ENCODE data around the gene SLC44A1. TPM values are rescaled to one million over a fixed set of nuclear protein-coding genes. Genes with fewer than 3 reads are reported as not detected.

The SLC44A1 gene
- total and polyA plus RNA-seq, 5 donors from 2014 or later = 5.8 to 19.8 (median 13.4) TPM

GRCh38 chr9:105466898-105467455 lies 222.5 kb downstream of the SLC44A1 start:
- Mint-ChIP-seq H3K36me3 (peaks cover 10% of the 10 kb centered on the region), H3K4me3 (no peak overlapping the region), H3K27ac (no peak overlapping the region), H3K4me1 (peaks cover 0 to 6% (median 0%) of the 10 kb centered on the region in 4 donors), H3K27me3 (no peaks in the 10 kb centered on the region), H3K9me3 (no peaks in the 10 kb centered on the region)
- Histone ChIP-seq H3K4me3 (ENCODE audit: low read depth, low read length) (no peak overlapping the region), H3K27me3 (ENCODE audit: control insufficient read depth, insufficient read depth, low read length) (no peaks in the 10 kb centered on the region), H3K9me3 (ENCODE audit: control insufficient read depth in 2 of 2, low read length in 2 of 2) (no peaks in the 10 kb centered on the region), H3K27ac (ENCODE audit: insufficient read depth, low read length, poor library complexity, severe bottlenecking) (no peak overlapping the region), H3K36me3 (ENCODE audit: control insufficient read depth, insufficient read depth, low read length) (no peaks in the 10 kb centered on the region), H3K4me1 (ENCODE audit: control insufficient read depth, insufficient read depth, low read length, poor library complexity, severe bottlenecking) (no peaks in the 10 kb centered on the region)
- DNase-seq (no peak), ATAC-seq (ENCODE audit: low read depth in 2 of 2) (no peak)

- DNase-seq (no peak), ATAC-seq (ENCODE audit: low read depth in 2 of 2) (no peak)
- no peak overlapping the region for H3K27ac ChIP-seq (ENCODE audit: insufficient read depth, low read length, poor library complexity, severe bottlenecking)
- Mint-ChIP-seq H3K27ac (no peak overlapping the region), H3K4me1 (peaks cover 0 to 4% (median 0%) of the 10 kb centered on the region in 4 donors), H3K9me3 (no peaks in the 10 kb centered on the region), H3K4me3 (no peak overlapping the region), H3K27me3 (no peaks in the 10 kb centered on the region), H3K36me3 (peaks cover 10% of the 10 kb centered on the region)
- H3K4me1 ChIP-seq (ENCODE audit: control insufficient read depth, insufficient read depth, low read length, poor library complexity, severe bottlenecking) = no peaks in the 10 kb centered on the region
- H3K27me3 ChIP-seq (ENCODE audit: control insufficient read depth, insufficient read depth, low read length) = no peaks in the 10 kb centered on the region
- no peak overlapping the region for H3K4me3 ChIP-seq (ENCODE audit: low read depth, low read length)
- H3K9me3 ChIP-seq (ENCODE audit: control insufficient read depth in 2 of 2, low read length in 2 of 2) = no peaks in the 10 kb centered on the region
- H3K36me3 ChIP-seq (ENCODE audit: control insufficient read depth, insufficient read depth, low read length) = no peaks in the 10 kb centered on the region
Measured at GRCh38 chr9:105468875-105469274, 224.4 kb downstream of the SLC44A1 start.

GRCh38 chr9:105473221-105473620 lies 228.8 kb downstream of the SLC44A1 start:
- Mint-ChIP-seq H3K4me1 (peaks cover 0 to 3% (median 0%) of the 10 kb centered on the region in 4 donors), H3K4me3 (no peak overlapping the region), H3K36me3 (peaks cover 4% of the 10 kb centered on the region), H3K9me3 (no peaks in the 10 kb centered on the region), H3K27me3 (no peaks in the 10 kb centered on the region), H3K27ac (no peak overlapping the region)
- ATAC-seq (ENCODE audit: low read depth in 2 of 2) (no peak), DNase-seq (no peak)
- no peaks in the 10 kb centered on the region for H3K4me1 ChIP-seq (ENCODE audit: control insufficient read depth, insufficient read depth, low read length, poor library complexity, severe bottlenecking)
- no peaks in the 10 kb centered on the region for H3K9me3 ChIP-seq (ENCODE audit: control insufficient read depth in 2 of 2, low read length in 2 of 2)
- no peaks in the 10 kb centered on the region for H3K36me3 ChIP-seq (ENCODE audit: control insufficient read depth, insufficient read depth, low read length)
- H3K27ac ChIP-seq (ENCODE audit: insufficient read depth, low read length, poor library complexity, severe bottlenecking) = no peak overlapping the region
- no peaks in the 10 kb centered on the region for H3K27me3 ChIP-seq (ENCODE audit: control insufficient read depth, insufficient read depth, low read length)
- H3K4me3 ChIP-seq (ENCODE audit: low read depth, low read length) = no peak overlapping the region

- H3K4me3 ChIP-seq (ENCODE audit: low read depth, low read length) = no peak overlapping the region
- H3K27me3 ChIP-seq (ENCODE audit: control insufficient read depth, insufficient read depth, low read length) = no peaks in the 10 kb centered on the region
- no peaks in the 10 kb centered on the region for H3K4me1 ChIP-seq (ENCODE audit: control insufficient read depth, insufficient read depth, low read length, poor library complexity, severe bottlenecking)
- H3K36me3 ChIP-seq (ENCODE audit: control insufficient read depth, insufficient read depth, low read length) = no peaks in the 10 kb centered on the region
- ATAC-seq (ENCODE audit: low read depth in 2 of 2) = no peak
- no peak overlapping the region for H3K27ac Mint-ChIP-seq
- H3K36me3 Mint-ChIP-seq = peaks cover 4% of the 10 kb centered on the region
- H3K27ac ChIP-seq (ENCODE audit: insufficient read depth, low read length, poor library complexity, severe bottlenecking) = no peak overlapping the region
- no peaks in the 10 kb centered on the region for H3K27me3 Mint-ChIP-seq
- no peaks in the 10 kb centered on the region for H3K9me3 Mint-ChIP-seq
- DNase-seq = no peak
- H3K9me3 ChIP-seq (ENCODE audit: control insufficient read depth in 2 of 2, low read length in 2 of 2) = no peaks in the 10 kb centered on the region
- no peak overlapping the region for H3K4me3 Mint-ChIP-seq
- H3K4me1 Mint-ChIP-seq = peaks cover 0 to 3% (median 0%) of the 10 kb centered on the region in 4 donors
Measured at GRCh38 chr9:105475302-105475701, 230.9 kb downstream of the SLC44A1 start.

GRCh38 chr9:105479846-105480245 lies 235.4 kb downstream of the SLC44A1 start:
- Histone ChIP-seq H3K9me3 (ENCODE audit: control insufficient read depth in 2 of 2, low read length in 2 of 2) (no peaks in the 10 kb centered on the region), H3K27ac (ENCODE audit: insufficient read depth, low read length, poor library complexity, severe bottlenecking) (no peak overlapping the region), H3K36me3 (ENCODE audit: control insufficient read depth, insufficient read depth, low read length) (no peaks in the 10 kb centered on the region), H3K4me1 (ENCODE audit: control insufficient read depth, insufficient read depth, low read length, poor library complexity, severe bottlenecking) (no peaks in the 10 kb centered on the region), H3K4me3 (ENCODE audit: low read depth, low read length) (no peak overlapping the region), H3K27me3 (ENCODE audit: control insufficient read depth, insufficient read depth, low read length) (no peaks in the 10 kb centered on the region)
- H3K36me3 Mint-ChIP-seq = no peaks in the 10 kb centered on the region
- ATAC-seq (ENCODE audit: low read depth in 2 of 2) (no peak), DNase-seq (no peak)
- H3K4me1 Mint-ChIP-seq = peaks cover 0 to 3% (median 0%) of the 10 kb centered on the region in 4 donors
- H3K9me3 Mint-ChIP-seq = no peaks in the 10 kb centered on the region
- H3K27ac Mint-ChIP-seq = no peak overlapping the region
- H3K27me3 Mint-ChIP-seq = no peaks in the 10 kb centered on the region
- no peak overlapping the region for H3K4me3 Mint-ChIP-seq

- DNase-seq (no peak), ATAC-seq (ENCODE audit: low read depth in 2 of 2) (no peak)
- Mint-ChIP-seq H3K9me3 (no peaks in the 10 kb centered on the region), H3K4me3 (no peak overlapping the region), H3K27me3 (no peaks in the 10 kb centered on the region), H3K4me1 (no peaks in the 10 kb centered on the region), H3K36me3 (no peaks in the 10 kb centered on the region), H3K27ac (no peak overlapping the region)
- no peaks in the 10 kb centered on the region for H3K27me3 ChIP-seq (ENCODE audit: control insufficient read depth, insufficient read depth, low read length)
- H3K27ac ChIP-seq (ENCODE audit: insufficient read depth, low read length, poor library complexity, severe bottlenecking) = no peak overlapping the region
- H3K4me1 ChIP-seq (ENCODE audit: control insufficient read depth, insufficient read depth, low read length, poor library complexity, severe bottlenecking) = no peaks in the 10 kb centered on the region
- no peak overlapping the region for H3K4me3 ChIP-seq (ENCODE audit: low read depth, low read length)
- H3K9me3 ChIP-seq (ENCODE audit: control insufficient read depth in 2 of 2, low read length in 2 of 2) = no peaks in the 10 kb centered on the region
- H3K36me3 ChIP-seq (ENCODE audit: control insufficient read depth, insufficient read depth, low read length) = no peaks in the 10 kb centered on the region
Measured at GRCh38 chr9:105483618-105484017, 239.2 kb downstream of the SLC44A1 start.

GRCh38 chr9:105484226-105484625 lies 239.8 kb downstream of the SLC44A1 start:
- H3K36me3 Mint-ChIP-seq = no peaks in the 10 kb centered on the region
- Histone ChIP-seq H3K27me3 (ENCODE audit: control insufficient read depth, insufficient read depth, low read length) (no peaks in the 10 kb centered on the region), H3K4me3 (ENCODE audit: low read depth, low read length) (no peak overlapping the region), H3K27ac (ENCODE audit: insufficient read depth, low read length, poor library complexity, severe bottlenecking) (no peak overlapping the region), H3K36me3 (ENCODE audit: control insufficient read depth, insufficient read depth, low read length) (no peaks in the 10 kb centered on the region), H3K9me3 (ENCODE audit: control insufficient read depth in 2 of 2, low read length in 2 of 2) (no peaks in the 10 kb centered on the region), H3K4me1 (ENCODE audit: control insufficient read depth, insufficient read depth, low read length, poor library complexity, severe bottlenecking) (no peaks in the 10 kb centered on the region)
- no peaks in the 10 kb centered on the region for H3K27me3 Mint-ChIP-seq
- no peak for ATAC-seq (ENCODE audit: low read depth in 2 of 2)
- H3K4me3 Mint-ChIP-seq = no peak overlapping the region
- no peak overlapping the region for H3K27ac Mint-ChIP-seq
- H3K4me1 Mint-ChIP-seq = no peaks in the 10 kb centered on the region
- no peak for DNase-seq
- H3K9me3 Mint-ChIP-seq = no peaks in the 10 kb centered on the region

GRCh38 chr9:105485131-105485530 lies 240.7 kb downstream of the SLC44A1 start:
- Mint-ChIP-seq H3K36me3 (no peaks in the 10 kb centered on the region), H3K4me1 (no peaks in the 10 kb centered on the region), H3K27me3 (no peaks in the 10 kb centered on the region), H3K27ac (no peak overlapping the region), H3K4me3 (no peak overlapping the region), H3K9me3 (no peaks in the 10 kb centered on the region)
- no peaks in the 10 kb centered on the region for H3K27me3 ChIP-seq (ENCODE audit: control insufficient read depth, insufficient read depth, low read length)
- ATAC-seq (ENCODE audit: low read depth in 2 of 2) (no peak), DNase-seq (no peak)
- no peaks in the 10 kb centered on the region for H3K9me3 ChIP-seq (ENCODE audit: control insufficient read depth in 2 of 2, low read length in 2 of 2)
- no peak overlapping the region for H3K4me3 ChIP-seq (ENCODE audit: low read depth, low read length)
- no peaks in the 10 kb centered on the region for H3K4me1 ChIP-seq (ENCODE audit: control insufficient read depth, insufficient read depth, low read length, poor library complexity, severe bottlenecking)
- no peak overlapping the region for H3K27ac ChIP-seq (ENCODE audit: insufficient read depth, low read length, poor library complexity, severe bottlenecking)
- no peaks in the 10 kb centered on the region for H3K36me3 ChIP-seq (ENCODE audit: control insufficient read depth, insufficient read depth, low read length)

All from CD4-positive, CD25-positive, alpha-beta regulatory T cell (primary cell).